ENCODE results near the gene SIK3. TPM values are rescaled to one million over a fixed set of nuclear protein-coding genes. Genes with fewer than 3 reads are reported as not detected.

The SIK3 gene
- total RNA-seq, 1 donor from 2014 or later = 88.4 TPM

GRCh38 chr11:116847612-116848011 lies 250.6 kb downstream of the SIK3 start:
- peaks cover 70% of the 10 kb centered on the region for H3K36me3 Mint-ChIP-seq (ENCODE audit: low read depth)
- H3K4me1 Mint-ChIP-seq = peaks cover 25% of the 10 kb centered on the region
- intact Hi-C loops (cut with micrococcal nuclease) = no loop called here
- H3K9me3 Mint-ChIP-seq = no peaks in the 10 kb centered on the region
- H3K4me3 Mint-ChIP-seq = no peak overlapping the region
- DNase-seq (no peak), ATAC-seq (ENCODE audit: low read depth) (no peak)
- H3K27ac Mint-ChIP-seq = no peak overlapping the region
- POLR2A ChIA-PET = no interaction called here
- TF ChIP-seq CTCF (IDR thresholded peaks at IDR 0.05) = no peak
- CTCF ChIA-PET = interaction anchor here (1.5 kb wide), 1 partner anchor 12 kb away, joined by 5 read pairs; no protein-coding TSS in a partner anchor
- H3K27me3 Mint-ChIP-seq = no peaks in the 10 kb centered on the region

- ChIA-PET POLR2A (no interaction called here), CTCF (interaction anchor here (0.6 kb wide), 1 partner anchor 261 kb away, joined by 3 read pairs; no protein-coding TSS in a partner anchor)
- H3K4me1 Mint-ChIP-seq = peaks cover 3% of the 10 kb centered on the region
- no peak for TF ChIP-seq CTCF (IDR thresholded peaks at IDR 0.05)
- no peaks in the 10 kb centered on the region for H3K27me3 Mint-ChIP-seq
- intact Hi-C loops (cut with micrococcal nuclease) = no loop called here
- H3K9me3 Mint-ChIP-seq = no peaks in the 10 kb centered on the region
- DNase-seq (no peak), ATAC-seq (ENCODE audit: low read depth) (no peak)
- H3K27ac Mint-ChIP-seq = no peak overlapping the region
- peaks cover 57% of the 10 kb centered on the region for H3K36me3 Mint-ChIP-seq (ENCODE audit: low read depth)
- no peak overlapping the region for H3K4me3 Mint-ChIP-seq
Measured at GRCh38 chr11:116844722-116845121, 253.5 kb downstream of the SIK3 start.

- Mint-ChIP-seq H3K9me3 (no peaks in the 10 kb centered on the region), H3K4me3 (no peak overlapping the region), H3K27ac (no peak overlapping the region), H3K4me1 (no peaks in the 10 kb centered on the region), H3K36me3 (ENCODE audit: low read depth) (peaks cover 49% of the 10 kb centered on the region), H3K27me3 (no peaks in the 10 kb centered on the region)
- intact Hi-C loops (cut with micrococcal nuclease) = no loop called here
- POLR2A ChIA-PET = no interaction called here
- no peak for DNase-seq
- CTCF ChIA-PET = no interaction called here
- ATAC-seq (ENCODE audit: low read depth) = no peak
- no peak for TF ChIP-seq CTCF (IDR thresholded peaks at IDR 0.05)
Measured at GRCh38 chr11:116843661-116844060, 254.6 kb downstream of the SIK3 start.

- TF ChIP-seq CTCF (IDR thresholded peaks at IDR 0.05) = no peak
- peaks cover 44% of the 10 kb centered on the region for H3K36me3 Mint-ChIP-seq (ENCODE audit: low read depth)
- DNase-seq (no peak), ATAC-seq (ENCODE audit: low read depth) (no peak)
- H3K4me1 Mint-ChIP-seq = no peaks in the 10 kb centered on the region
- H3K27me3 Mint-ChIP-seq = no peaks in the 10 kb centered on the region
- no peak overlapping the region for H3K27ac Mint-ChIP-seq
- CTCF ChIA-PET = no interaction called here
- intact Hi-C loops (cut with micrococcal nuclease) = no loop called here
- H3K9me3 Mint-ChIP-seq = no peaks in the 10 kb centered on the region
- no peak overlapping the region for H3K4me3 Mint-ChIP-seq
- POLR2A ChIA-PET = no interaction called here
Measured at GRCh38 chr11:116842909-116843308, 255.3 kb downstream of the SIK3 start.

- ChIA-PET POLR2A (interaction anchor here (0.6 kb wide), 1 partner anchor 258 kb away, joined by 3 read pairs; no protein-coding TSS in a partner anchor), CTCF (no interaction called here)
- no peaks in the 10 kb centered on the region for H3K27me3 Mint-ChIP-seq
- no peak overlapping the region for H3K4me3 Mint-ChIP-seq
- no peak for ATAC-seq (ENCODE audit: low read depth)
- intact Hi-C loops (cut with micrococcal nuclease) = no loop called here
- TF ChIP-seq CTCF (IDR thresholded peaks at IDR 0.05) = no peak
- H3K36me3 Mint-ChIP-seq (ENCODE audit: low read depth) = peaks cover 36% of the 10 kb centered on the region
- H3K9me3 Mint-ChIP-seq = no peaks in the 10 kb centered on the region
- H3K27ac Mint-ChIP-seq = no peak overlapping the region
- H3K4me1 Mint-ChIP-seq = no peaks in the 10 kb centered on the region
- DNase-seq = no peak
Measured at GRCh38 chr11:116842117-116842516, 256.1 kb downstream of the SIK3 start.
